HTR-8/SVneo (cell line): ENCODE measurements around the gene LRIG1.

Experiments used
- DNase-seq: peaks from one replicate; pipeline ENCODE4 v3.0.0; 2011; ENCODE audit warnings: low spot score, mixed read lengths; ENCODE audit not compliant: insufficient read length
- FAIRE-seq: peaks from 2 replicates; lab custom pipeline; 2011; peaks lifted over from hg19 to GRCh38; lab: Jason Lieb, UNC

Gene LRIG1

DNA sequence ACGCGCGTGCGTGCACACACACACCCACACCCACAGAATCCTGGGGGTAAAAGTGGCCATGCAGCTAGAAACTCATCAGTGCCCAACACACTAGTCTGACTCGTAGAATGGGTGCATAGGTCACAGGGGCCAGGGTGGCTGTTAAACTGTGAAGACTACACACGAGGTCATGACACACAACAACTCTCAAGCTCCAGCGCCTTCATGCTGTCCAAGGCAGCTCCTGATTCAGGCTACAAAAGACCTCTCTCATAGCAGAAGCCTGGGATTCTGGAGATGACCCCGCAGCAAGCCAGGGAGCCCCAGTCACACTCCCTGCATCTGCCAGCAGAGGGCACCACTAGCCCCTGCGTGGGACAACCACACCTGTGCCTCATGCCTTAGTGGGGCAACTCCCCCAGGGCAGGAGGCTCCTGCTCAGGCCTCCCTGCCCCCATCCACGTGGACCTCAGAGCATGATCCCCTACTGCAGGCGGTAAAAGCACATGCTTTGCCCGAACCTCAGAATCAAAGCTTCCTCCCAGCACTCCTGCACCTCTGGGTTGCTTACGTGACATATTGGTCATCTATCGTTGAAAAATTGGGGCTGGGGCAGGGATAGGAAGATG, 93.1 kb downstream of the LRIG1 start:
- FAIRE-seq (no peak), DNase-seq (peak; percentile 84)

DNA sequence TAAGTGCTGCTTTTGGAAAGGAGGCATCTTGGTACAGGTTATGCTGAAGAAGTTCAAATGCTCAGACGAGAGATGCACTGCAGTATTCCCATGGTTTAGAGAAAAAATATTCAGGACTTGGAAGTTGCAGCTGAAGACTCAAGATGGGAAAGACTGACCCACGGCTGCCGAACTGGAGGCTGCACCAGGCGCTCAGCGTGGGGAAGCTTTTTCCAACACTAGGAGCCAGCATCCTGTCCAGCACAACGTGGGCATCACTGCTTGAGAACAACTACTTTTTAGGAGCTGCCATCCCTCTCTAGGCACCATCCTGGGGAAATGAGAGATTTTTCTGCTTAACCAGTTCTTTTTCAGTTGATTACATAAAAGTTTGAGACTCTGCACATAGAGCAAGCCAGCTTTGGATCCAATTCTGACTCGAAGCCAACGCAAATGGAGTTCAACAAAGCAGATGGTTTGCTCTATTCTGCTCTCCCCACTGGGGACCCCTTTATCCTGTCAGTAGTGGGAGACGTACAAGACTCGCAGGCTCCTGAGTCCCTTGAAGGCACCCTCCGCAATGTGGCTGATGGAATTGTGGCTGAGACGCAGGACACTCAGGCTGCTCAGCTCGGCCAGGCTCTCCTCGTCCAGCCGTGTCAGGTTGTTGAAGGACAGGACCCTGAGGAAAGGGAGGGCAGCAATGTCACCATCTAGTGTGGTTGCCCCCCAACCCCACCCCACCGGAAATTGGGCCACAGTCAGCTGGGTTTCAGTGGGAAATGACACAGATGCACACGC, 93.8 kb downstream of the LRIG1 start:
- no peak for FAIRE-seq

DNA sequence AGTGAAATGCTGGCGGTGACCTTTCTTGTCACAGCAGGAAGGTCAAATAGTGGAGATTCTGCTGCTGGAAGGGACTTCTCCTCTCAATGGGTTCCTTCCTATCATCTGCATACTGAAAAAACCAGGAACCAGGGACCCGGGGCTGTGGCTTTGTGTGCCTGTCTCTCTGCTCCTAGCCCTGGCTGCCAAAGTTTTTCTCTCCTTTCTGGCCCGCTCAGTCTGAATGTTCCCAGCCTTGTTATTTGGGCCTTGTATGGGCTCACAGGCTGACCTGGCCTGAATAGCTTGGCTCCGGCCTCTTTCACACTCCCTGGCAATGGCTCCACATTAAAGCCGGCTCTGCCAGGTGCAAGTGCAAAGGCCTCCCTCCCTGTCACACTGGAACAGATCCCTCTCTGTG, 94.7 kb downstream of the LRIG1 start:
- no peak for DNase-seq
- FAIRE-seq: no peak

More for the DNA sequence above, 93.8 kb downstream of the LRIG1 start:
- no peak for DNase-seq

GRCh38 chr3:66405701-66406091, 95.1 kb downstream of the LRIG1 start:
- FAIRE-seq (no peak), DNase-seq (peak; percentile 34)

DNA sequence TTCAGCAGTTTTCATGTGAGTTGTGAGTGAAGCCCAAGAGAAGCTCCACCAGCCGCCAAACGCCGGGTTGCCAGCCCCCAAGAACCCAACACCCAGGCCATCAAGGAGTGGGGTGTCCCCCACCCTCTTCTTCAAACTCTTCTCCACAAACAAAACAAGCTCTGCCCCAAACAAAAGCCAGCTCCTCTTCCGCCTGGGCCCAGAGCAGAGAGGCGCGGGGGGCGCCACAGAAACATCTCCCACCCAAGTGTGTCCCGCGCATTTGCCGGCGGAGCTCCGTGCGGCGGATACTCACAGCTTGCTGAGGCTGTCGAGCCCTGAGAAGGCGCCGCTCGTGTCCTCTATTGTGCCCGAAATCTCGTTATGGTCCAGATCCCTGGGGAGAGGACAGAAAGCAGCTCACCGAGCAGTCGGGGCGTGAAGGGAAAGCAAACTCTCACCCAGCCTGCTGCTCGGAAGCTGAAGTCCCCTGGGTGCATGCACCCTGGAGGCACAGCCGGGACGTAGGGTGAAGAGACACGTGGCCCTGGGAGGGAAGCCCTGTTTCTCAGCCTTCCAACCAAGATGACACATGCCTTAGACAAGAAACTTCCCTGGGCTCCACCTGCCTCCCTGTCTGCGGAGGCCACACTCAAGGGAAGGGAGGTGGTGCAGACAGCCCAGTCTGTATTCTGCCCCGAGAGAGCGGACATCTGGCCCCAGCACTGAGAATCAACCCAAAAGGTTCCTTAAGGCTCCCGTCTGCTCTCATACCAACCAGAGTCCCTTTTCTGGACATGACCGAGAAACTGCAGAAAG, 95.7 kb downstream of the LRIG1 start:
- FAIRE-seq (no peak), DNase-seq (no peak)

DNA sequence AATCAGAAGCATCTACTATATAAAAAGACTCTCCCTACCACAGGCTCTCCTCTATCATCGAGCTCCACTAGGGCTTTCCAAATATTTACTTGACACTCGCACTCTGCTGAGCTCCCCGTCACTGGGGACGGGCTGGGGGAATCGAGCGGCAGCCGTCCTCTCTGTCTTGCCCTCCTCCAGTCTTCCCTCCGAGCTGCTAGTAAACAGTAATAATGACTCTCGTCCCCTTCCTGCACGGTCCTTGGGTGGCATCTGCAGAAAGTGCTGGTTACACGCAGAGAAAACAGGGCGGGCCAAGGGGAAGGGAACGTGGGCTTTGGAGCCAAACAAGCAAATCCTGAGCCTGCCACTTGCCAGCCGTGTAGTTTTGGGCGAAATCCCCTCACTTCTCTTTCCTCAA, 96.6 kb downstream of the LRIG1 start:
- DNase-seq: no peak
- FAIRE-seq: no peak

DNA sequence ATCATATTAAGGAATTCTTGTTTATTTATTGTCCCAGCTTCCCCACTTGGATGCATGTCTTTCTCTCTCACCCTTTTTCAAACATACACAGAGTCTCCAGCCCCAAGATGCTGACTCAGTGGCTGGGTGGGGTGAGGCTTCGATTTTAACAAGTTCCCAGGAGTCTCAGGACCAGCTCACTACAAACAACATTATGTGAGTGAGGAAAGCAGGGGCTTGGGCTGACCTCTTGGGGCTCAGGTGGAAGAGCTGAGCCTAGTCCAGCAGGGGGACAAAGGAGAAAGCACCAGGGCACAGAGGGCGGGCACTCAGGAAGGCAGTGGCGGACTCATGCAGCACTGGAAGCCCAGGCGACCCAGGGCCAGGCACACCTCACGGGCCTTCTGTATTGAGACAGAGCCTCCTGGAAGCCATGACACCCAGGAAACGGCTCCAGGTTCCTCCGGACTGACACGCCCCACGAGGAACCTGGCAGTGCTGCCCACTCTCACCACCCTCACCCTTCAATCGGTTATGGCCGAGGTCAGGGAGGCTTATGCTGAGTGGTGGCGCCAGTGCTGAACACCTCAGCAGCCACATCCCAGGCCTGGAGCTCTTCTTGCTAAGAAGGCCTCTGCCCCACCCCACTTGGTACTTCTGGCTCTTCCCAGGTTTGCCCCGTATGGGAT, 97.4 kb downstream of the LRIG1 start:
- DNase-seq (no peak), FAIRE-seq (no peak)

- FAIRE-seq: no peak
- DNase-seq: no peak
These were observed 98.1 kb downstream of the LRIG1 start for GRCh38 chr3:66402596-66403290.

DNA sequence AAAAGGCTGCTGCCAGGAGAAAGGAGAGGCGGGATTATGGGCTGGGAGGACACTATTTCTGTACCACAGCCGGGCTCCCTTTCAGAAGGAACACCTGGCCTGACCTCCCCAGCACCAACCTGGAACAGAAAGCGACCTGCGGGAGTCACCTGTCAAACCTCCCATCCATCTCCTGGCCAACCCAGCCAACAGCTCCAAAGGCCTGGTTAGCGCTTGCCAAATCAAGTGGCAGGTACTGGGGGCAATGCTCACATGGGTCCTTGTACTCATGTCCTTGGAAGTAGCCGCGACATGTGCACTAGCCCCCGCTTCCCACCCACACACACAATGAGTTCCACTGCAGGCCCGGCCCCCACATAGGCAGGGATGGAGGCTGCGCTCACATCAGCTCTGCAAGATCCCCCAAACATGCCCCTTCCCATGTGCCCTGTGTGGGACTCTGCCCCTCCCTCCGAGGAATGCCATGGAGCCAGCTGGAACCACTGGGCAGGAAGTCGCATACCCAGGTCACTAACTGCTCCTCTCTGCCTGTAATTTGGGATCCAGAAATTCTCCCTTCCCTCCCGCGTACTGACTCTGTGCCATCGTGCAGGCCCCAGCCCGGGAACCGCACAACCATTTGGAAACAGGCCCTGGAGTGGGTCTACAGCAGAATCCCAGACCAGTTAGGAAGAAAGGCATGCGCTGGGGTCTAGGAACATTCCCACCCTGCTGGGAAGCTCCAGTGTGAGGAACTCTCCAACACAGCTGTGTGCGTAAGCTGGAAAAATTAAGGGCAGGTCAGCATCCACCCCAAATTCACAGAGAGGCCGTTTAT, 98.9 kb downstream of the LRIG1 start:
- no peak for DNase-seq
- FAIRE-seq: no peak

GRCh38 chr3:66401157-66401550, 99.7 kb downstream of the LRIG1 start:
- no peak for DNase-seq
- FAIRE-seq: no peak

DNA sequence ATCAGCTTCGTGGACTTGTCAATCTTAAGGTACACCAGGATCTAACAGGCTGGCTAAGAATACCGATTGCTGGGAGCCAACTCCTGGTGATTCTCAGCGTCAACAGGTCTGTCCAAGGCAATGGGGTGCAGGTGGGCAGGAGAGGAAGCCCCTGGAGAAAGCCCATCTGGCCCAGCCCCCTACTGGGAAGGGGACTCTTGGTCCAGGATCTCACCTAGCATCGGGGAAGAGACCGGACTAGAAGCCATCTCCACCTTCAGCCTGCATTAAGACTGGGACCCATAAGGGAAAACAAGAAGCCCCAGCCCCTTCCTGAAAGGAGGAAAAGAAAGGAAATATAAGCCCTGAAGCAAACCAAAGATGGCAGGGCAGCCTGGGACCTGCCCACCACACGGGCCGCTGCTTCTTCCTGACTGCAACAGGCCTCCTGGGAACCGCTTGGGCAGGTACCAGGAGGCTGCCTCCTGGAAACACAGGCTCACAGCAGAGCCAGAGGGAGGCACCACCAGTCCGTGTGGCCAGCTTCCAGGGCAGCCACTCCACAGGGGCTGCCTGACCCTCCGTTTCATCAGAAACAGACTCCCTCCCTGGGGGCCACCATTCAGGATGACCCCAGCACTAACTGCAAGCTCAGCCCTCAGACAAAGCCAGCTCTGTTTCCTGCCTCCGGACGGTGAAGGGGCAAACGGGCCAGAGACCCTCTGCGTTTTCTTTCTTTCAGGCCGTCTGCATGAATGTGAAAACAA, 100.2 kb downstream of the LRIG1 start:
- FAIRE-seq (no peak), DNase-seq (no peak)

DNA sequence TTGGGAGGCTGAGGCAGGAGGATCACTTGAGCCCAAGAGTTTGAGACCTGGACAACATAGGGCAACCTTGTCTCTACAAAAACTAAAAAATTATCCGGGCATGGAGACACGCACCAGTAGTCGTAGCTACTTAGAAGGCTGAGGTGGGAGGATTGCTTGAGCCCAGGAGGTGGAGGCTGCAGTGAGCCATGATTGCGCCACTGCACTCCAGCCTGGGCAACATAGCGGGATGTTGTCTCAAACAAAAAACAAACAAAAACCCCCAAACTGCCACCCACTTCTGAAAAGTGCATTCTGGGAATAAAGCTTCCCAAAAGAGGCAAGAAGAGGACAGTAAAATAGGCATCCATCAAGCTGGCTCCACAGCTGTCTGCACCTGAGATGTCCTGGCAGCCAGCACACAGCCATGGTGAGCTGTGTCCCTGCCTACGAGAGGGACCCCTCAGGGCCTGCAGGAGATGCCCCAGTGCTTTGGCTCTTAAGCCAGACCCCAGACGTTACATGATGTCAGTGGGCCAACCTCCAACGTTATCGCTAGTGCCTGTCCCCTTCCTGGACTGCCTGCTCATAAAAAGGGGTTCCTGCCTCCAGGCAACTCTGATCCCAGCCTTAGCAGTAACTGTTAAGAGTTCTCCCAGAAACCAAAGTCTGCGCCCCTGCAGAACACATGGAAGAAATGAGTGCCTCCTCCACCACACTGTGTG, 101.1 kb downstream of the LRIG1 start:
- DNase-seq (no peak), FAIRE-seq (no peak)

DNA sequence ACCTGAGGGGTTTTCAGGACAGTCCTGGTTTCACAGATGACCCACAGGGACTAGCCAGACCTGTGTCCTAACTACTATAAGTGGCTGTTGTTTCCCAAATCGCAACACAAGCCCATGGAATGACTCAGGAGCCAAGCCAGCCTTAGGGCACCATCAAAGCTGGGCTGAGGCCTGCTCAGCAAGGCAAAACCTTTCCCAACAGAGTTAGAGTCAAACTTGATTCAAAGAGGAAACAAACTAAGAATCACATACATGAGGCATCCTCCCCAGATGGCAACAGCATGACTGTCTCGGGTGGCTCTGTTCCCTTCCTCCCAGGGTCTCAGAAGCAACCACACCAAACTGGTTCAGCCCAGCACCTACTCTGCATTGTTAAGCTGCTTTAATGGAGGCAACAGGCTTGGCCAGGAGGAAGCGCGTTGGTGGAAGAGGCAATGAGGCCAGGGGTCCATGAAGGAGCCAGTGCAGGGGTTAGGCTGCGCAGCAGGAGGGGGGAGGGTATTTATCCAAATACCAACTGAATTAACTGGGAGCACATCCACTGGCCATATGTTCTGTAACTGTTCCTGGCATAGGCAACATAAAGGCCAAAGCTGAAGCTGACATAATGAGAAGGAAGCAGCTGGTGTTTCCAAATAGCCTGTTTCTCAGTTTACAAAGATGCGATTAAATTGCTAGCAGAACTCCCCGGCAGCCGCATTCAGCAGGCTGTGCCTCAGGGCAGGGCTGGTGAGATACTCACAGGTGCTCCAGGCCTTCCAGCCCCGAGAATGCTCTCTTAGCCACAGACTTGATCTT, 102.4 kb downstream of the LRIG1 start:
- DNase-seq (no peak), FAIRE-seq (no peak)

- no peak for DNase-seq
- no peak for FAIRE-seq
These were observed 103.1 kb downstream of the LRIG1 start for GRCh38 chr3:66397745-66398144.

DNA sequence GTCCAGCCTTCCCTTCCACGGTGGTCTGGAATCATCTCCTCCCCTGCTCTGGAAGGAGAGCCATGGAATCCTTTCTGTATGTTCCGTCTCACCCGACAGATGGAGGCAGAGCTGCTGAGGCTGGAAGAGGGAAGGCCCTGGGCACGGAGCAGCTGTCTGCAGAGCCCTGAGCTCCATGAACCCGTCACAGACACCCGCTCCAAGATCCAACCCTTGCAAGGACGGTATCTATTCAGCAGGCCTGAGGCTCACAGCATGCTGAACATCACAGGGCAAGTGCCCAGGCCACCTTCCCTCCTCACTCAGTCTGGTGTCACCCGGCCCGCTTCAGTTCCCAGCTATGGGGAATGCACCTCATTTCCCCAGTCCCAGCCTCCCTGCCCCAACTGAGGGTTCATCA, 103.9 kb downstream of the LRIG1 start:
- no peak for FAIRE-seq
- DNase-seq: no peak

DNA sequence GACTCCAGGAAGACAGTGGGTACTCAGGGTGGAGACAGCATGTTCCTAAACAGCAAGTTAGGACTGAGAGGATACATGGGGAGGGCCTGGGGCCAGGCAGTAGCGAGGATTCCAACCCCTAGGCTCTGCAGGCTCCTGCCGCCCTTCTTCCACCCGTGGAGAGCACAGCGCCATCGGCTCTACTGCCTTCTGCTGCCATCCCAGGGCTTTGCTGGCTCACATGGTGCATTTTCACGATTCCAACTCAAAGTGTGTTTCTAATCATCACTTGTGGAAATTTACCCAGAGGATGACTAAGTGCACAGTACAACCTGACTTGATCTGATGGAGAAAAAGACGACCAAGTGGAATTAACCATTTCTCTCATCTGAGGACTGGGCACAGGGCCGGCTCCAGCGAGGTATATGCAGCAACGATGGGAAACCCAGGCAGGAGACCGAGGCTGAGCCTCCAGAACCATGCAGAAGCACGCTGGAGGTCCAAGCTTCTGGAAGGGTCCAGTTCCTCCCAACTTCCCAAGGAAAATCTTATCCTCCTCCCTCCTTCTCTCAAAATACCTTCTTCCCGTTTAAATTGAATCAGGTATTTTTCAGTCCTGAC, 104.6 kb downstream of the LRIG1 start:
- no peak for DNase-seq
- no peak for FAIRE-seq

DNA sequence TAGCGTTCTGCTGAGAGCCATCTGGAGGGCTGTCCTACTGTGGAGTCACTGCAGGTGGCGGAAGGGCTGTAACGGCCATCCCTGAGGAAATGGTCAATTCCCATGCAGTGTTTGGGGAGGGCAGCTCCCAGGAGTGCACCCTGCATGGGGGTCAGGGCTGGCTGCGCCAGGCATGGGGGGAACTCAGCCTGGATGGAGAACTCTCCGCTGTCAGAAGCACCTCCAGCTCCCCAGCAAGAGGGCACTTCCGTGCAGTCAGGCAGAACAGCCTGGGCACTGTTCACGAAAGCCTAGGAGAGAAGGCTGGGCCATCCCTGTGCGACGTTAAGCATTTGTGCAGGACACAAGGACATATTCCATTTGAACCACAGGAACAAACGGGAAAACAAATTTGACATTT, 105.2 kb downstream of the LRIG1 start:
- FAIRE-seq (no peak), DNase-seq (no peak)
